Measurements from ENCODE around the gene NEK1.
A peak's percentile ranks its signal among the peaks of the same experiment; 100 is the strongest.
"Not testable (repeated sequence)": the region's sequence is repeated elsewhere in the genome, so short reads cannot be mapped to it uniquely, and the experiment has no call there.

Gene NEK1

GRCh38 chr4:169627307-169627706 lies 14.9 kb upstream of the NEK1 start:
- no peak for DNase-seq (ENCODE audit: low read depth, low spot score)

DNA sequence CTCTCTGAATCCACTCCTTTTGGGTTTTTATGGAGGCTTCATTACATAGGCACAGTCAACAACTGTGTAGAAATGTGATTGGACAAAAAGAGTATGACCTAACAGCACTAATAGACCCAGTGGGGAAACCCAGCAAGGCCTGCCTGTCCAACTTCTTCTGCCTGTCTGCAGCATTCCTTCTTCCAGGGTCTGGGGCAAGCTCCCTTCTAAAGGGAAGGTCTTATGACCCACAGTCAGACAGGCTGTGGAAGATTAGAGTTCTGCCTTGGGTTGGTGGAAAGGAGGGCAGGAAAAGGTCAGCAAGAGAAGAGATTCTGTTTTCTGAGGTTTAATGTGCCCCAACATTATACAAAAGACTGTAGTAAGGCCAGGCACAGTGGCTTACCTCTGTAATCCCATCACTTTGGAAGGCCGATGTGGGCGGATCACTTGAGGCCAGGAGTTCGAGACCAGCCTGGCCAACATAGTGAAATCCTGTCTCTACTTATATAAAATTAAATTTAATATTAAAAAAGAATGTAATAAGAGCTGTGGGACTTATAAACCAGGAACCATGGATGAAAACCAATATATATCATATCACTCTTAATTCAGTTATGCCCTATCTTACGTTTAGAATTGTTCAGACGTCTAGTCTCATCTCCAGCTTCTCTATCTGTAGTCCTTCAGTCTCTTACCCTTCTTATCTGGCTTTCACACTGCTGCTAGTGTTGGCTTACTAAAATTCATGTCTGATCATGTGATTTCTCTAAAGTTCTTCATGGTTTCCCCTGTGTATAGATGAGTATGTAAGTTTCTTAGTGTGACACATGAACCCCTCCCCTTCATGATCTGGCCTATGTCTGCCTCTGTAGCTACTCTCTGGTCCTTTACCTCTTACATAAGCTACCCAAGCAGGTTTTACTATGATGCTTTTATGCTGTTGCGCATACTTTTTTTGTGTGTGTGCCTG lies 14.2 kb upstream of the NEK1 start:
- no peak overlapping the region for H3K27ac ChIP-seq
- no peak for DNase-seq (ENCODE audit: low read depth, low spot score)

More at GRCh38 chr4:169627307-169627706, 14.9 kb upstream of the NEK1 start:
- no peak overlapping the region for H3K27ac ChIP-seq

DNA sequence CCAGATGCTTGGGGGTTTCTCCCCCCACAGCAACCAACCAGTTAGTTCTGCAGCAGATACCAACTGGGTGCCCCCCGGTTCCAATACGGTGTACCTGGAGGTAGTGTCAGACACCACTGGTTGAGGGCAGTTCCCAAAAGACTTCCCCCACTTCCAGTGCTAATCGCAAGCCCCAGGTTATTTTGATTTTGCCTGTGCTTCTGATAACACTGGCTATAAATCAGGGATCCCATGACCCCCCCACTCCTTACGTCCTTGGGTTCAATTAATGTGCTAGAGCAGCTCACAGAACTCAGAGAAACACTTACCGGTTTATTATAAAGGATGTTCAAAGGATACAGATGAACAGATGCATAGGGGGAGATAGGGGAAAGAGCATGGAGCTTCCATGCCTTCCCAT lies 13.5 kb upstream of the NEK1 start:
- no peak overlapping the region for H3K27ac ChIP-seq
- DNase-seq (ENCODE audit: low read depth, low spot score), result no peak

- DNase-seq (ENCODE audit: low read depth, low spot score); H3K27ac ChIP-seq: not testable (repeated sequence)
These were observed 11.6 kb upstream of the NEK1 start for GRCh38 chr4:169624012-169624411.

DNA sequence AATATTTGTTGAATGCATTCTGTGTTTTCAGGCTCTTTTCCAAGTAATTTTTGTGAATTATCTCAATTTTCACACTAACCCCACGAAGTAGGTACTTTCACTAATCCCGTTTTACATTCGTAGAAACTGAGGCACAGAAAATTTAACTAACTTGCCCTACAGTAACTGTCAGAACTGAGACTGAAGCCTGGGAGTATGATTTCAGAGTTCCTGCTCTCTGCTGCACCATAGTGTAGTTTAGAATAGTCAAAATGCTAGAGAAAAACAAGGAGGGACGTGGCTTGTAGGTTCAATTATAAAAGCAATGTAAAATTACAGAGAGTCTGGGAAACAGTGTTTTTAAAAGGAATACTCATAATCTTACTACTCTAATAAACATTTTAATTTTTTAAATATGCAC lies 10.2 kb upstream of the NEK1 start:
- DNase-seq (ENCODE audit: low read depth, low spot score), result no peak
- H3K27ac ChIP-seq, result peak overlapping the region; percentile 92

DNA sequence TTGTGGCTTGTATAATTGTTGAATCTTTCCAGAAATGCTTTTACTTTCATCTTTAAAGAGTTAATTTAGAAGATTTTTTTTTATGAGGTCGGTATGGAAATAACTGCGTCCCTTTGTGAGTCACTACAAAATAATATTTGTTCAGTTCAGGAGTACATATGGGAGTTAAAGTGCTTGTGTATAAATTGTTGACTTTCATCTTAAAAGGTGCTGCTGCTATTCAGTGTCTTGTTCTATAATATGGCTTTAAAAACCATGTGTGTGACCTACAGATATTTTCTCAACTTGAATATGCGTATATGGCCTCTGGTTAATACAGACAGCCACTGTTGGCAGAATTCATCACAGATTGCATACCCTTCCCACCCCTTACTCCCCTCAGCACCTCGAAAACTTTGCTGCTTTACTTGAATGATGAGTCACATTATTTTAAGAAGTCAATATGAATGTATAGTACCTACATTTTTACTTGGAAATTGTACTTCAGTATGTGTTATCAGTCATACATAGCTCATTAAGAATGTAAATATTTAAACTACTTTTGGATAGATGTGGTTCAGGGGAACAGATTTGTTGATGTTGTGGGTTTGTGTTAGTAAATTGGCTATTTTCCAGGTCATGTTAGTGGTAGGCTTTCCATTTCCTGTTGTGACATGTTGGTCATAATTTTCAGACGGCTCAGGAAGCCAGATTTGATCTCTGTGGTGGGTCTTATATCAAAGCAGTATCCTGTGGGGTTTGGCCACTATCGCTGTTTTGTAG lies 9.5 kb upstream of the NEK1 start:
- H3K27ac ChIP-seq, result peak overlapping the region; percentile 92
- DNase-seq (ENCODE audit: low read depth, low spot score), result peak; percentile 36

- peak overlapping the region; percentile 92 for H3K27ac ChIP-seq
- no peak for DNase-seq (ENCODE audit: low read depth, low spot score)
These were observed 8.5 kb upstream of the NEK1 start for GRCh38 chr4:169620880-169621248.

GRCh38 chr4:169619958-169620879 lies 7.8 kb upstream of the NEK1 start, which contains the start of gene CLCN3:
CLCN3 (plus strand) TSS chr4:169620578; CDS start chr4:169635929, 15,351 bp downstream.
- peak; percentile 85 for DNase-seq (ENCODE audit: low read depth, low spot score)
- peak within 1 kb of the TSS; percentile 92 for H3K27ac ChIP-seq

GRCh38 chr4:169619518-169619957 lies 7.2 kb upstream of the NEK1 start:
- H3K27ac ChIP-seq, result peak overlapping the region; percentile 92
- DNase-seq (ENCODE audit: low read depth, low spot score), result no peak

DNA sequence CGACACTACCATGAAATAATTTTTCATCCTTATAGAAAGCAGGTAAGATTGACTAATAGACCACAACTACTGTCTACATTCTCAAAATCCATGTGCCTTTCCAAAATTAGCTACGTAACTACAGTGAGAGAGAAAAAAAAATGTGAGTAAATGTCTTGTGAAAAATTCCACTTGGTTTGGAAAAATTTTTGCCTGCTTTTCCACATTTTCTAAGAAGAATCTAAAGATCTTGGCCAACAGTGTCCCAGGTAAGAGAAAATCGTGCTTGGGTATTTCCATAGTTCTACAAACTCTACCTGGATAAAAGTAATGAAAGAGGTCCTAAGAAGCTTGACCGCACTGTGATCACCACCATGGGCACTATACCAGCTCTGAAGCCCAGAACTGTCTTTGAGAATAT lies 6.6 kb upstream of the NEK1 start:
- H3K27ac ChIP-seq, result peak overlapping the region; percentile 92
- DNase-seq (ENCODE audit: low read depth, low spot score), result no peak

DNA sequence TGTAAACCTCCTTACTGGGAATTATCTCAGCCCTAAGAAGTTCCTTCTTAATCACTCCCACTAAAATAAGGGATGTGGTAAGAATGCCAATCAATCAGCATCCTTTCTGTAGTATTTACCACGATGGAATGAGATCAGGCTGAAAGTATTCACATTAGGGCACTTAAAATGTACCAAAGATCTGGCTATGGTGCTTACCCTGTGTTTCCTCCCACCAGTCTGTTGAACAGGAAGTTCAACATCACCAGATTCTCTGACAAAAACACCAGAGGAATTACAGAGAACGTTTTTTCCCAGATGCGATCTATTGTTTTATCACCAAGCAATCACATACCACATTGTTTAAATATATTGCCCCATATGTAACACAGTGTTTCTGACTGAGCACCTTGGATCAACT lies 5.9 kb upstream of the NEK1 start:
- H3K27ac ChIP-seq, result no peak overlapping the region
- no peak for DNase-seq (ENCODE audit: low read depth, low spot score)

DNA sequence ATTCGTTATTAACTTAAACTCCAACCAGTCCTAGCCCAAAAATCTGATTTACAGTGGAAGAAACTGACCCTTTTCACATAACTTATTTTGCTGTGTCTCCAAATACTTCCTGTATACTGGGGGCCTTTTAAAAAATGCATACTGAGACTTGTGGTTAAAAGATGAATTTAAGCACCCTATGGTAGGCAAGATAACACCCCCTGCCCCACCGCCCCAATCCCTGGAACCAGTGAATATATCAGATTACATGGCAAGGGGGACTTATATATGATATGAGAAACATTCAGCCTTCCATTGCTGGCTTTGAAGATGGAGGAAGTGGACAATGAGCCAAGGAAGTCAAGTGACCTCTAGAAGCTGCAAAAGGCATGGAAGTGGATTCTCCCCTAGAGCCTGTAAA lies 4.9 kb upstream of the NEK1 start:
- no peak for DNase-seq (ENCODE audit: low read depth, low spot score)
- H3K27ac ChIP-seq, result no peak overlapping the region

DNA sequence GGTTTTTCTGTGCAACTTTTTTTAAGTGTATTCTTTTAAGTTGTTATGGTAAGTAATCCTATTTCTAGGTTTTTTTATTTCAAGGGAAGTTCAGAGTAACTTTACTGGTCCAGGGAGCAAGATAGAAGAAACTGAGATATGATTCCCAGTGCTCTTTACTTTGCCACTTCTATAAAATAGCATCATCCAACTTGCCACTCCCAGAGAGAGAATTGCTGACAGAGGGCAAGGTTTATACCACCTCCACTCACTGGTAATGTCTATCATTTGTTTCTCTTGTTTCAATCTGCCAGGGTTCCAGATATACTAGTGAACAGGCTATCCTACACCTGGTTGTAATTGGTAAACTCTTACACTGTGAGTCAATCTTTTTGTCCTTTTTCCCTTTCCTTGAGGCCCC lies 4.5 kb upstream of the NEK1 start:
- no peak for DNase-seq (ENCODE audit: low read depth, low spot score)

DNA sequence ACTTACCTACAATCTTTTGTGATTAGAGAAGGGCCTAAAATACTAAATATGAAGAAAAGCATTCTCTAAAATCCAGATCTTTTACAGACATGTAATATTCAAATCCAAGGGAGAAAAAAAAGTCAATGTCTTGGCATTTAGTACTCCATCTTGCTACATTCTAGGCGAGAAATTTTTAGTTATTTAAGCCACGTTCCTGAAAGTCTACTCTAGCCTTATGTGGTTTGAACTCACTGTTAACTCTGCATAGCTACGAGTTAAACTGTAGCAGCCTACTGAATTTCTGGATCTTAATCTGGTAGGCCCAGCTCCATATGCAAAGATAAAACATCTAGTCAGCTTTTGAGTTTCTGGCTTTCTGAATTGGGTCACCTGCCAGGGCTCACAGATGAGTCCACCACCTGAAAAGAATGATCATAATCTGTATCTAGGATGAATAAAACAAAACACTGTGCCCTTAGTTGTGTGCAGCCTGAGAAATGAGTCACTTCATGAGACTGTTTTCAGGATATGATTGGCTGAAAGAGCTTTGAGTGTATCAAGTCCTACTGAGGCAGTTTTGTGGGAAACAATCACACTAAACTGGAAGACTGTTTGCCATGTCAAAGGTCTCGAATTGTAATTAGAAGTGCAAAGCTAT lies 3.2 kb upstream of the NEK1 start:
- DNase-seq (ENCODE audit: low read depth, low spot score), result peak; percentile 60
- no peak overlapping the region for H3K27ac ChIP-seq

More for the DNA sequence above, 4.5 kb upstream of the NEK1 start:
- H3K27ac ChIP-seq, result no peak overlapping the region

DNA sequence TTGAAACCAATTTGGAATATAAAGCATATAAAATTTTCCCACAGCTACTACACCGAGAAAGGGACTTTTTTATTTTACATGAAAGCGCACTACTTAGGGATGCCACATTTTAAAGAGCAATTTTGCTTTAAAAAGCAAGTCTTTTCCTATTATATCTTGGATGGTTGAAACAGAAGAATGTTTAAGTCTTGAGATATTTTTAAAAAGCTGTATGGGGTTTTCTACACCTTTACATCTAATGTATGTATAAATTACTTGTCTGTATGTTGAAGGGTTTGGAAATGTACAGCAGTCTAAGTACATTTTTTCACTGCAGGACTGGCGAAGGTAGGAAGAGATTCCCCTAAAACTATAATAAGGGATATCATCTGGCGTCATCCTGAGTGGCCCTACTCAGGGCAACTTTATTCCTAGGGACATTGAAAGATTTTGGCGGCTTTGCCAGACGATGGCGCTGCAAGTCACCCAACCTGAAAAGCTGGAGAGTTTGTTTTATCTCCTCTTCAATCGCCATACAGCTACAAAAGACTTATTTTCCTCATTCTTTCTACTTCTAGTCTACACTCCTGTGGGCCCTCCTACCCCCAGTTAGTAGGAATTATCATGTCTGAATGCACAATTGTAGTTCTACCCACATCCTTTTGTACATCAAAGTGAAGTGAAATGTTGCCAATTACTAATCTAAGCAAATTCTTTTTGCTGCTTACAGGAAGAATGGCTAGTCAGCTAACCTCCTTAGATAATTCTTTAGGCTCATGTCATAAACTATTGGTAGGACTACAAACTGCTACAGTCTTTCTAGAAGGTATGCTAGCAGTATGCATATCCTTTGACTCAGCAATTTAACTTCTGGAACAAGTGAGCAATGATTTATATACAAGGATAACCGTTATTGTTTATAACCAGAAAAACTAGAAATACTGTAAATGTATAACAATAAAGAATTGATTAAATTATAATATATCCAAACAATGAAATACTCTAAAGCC lies 782 bp upstream of the NEK1 start:
- H3K27ac ChIP-seq, result peak overlapping the region; percentile 88
- DNase-seq (ENCODE audit: low read depth, low spot score), result no peak

DNA sequence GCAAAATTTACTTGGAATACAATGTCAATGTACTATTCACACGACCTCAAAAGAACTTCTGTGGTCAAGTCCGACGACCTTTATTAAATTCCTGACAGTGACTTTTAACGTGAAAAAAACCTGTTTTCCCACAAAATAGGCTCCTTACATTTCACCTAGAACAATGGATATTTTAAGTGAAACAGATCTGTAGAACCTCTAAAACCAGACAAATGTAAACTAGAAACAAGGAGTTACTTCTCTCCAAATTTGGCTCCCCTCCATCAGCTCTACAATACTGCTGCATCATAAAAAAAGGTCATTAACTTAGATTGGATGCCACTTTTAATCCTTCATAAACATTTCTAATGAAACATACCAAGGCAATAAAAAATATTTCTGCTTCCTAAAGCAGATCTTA lies 1.2 kb downstream of the NEK1 start:
- DNase-seq (ENCODE audit: low read depth, low spot score), result no peak
- H3K27ac ChIP-seq, result no peak overlapping the region

GRCh38 chr4:169604903-169605331 lies 7.5 kb downstream of the NEK1 start:
- DNase-seq (ENCODE audit: low read depth, low spot score), result no peak
- H3K27ac ChIP-seq, result no peak overlapping the region

- DNase-seq (ENCODE audit: low read depth, low spot score), result no peak
- no peak overlapping the region for H3K27ac ChIP-seq
These were observed 8.1 kb downstream of the NEK1 start for GRCh38 chr4:169604131-169604900.

Data from epithelial cell of prostate (primary cell).